GM19023 (cell line): Measurements from ENCODE around the gene XIRP1.
A peak's percentile ranks its signal among the peaks of the same experiment; 100 is the strongest.

Experiments used
- ATAC-seq: cut with Tn5 transposase; IDR thresholded peaks from one replicate; pipeline ENCODE4 v1.9.1; 2021; ENCODE audit warnings: mild to moderate bottlenecking, moderate library complexity; ENCODE audit not compliant: unreplicated experiment

The XIRP1 gene

GRCh38 chr3:39147711-39148434 is 44.5 kb downstream of the XIRP1 start:
- ATAC-seq: peak; percentile 20

DNA sequence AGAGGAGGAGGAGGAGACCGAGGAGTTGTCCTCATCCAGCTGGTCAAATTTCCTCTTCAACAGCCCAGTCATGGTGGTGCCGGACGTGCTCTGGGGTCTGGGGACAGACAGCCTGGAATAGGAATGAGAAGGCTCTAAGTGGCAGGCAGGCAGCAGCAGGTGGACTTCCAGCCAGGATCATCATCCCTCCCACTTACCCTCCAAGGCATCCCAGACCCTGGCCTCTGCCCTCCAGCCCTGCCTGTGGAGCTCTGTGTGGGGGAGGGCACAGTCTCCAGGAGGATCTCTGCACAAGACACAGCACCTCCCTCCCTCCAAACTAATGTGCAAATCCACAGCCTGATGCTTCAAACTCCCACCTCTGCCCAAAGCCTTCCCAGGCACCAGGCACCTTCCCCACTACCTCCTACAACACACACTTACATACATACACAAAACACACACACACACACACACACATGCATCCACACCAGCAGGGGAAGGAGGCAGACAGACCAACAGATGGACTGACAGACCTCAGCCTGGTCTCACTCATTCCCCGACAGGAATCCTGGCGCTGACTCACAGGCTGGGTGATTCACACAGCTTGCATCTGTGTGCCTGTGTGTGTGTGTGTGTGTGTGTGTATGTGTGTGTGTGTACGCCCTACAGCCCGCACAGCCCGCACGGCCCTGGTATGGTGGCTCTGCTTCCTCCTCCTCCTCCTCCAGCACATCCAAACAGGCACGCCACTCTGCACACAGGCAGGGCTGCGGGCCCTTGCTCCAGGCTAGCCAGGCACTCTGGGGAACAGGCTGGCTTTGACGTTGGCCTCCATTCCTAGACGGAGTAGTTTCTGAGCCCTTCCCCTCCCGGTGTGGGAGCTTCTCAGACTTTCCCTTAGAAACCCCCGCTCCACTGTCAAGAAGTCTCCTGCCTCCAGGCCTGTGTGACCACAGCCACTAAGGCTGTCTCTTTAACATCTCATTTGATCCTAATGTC is 45.5 kb downstream of the XIRP1 start:
- ATAC-seq: peak; percentile 18

- ATAC-seq: no peak
Observed at GRCh38 chr3:39146083-39146501, 46.3 kb downstream of the XIRP1 start.

DNA sequence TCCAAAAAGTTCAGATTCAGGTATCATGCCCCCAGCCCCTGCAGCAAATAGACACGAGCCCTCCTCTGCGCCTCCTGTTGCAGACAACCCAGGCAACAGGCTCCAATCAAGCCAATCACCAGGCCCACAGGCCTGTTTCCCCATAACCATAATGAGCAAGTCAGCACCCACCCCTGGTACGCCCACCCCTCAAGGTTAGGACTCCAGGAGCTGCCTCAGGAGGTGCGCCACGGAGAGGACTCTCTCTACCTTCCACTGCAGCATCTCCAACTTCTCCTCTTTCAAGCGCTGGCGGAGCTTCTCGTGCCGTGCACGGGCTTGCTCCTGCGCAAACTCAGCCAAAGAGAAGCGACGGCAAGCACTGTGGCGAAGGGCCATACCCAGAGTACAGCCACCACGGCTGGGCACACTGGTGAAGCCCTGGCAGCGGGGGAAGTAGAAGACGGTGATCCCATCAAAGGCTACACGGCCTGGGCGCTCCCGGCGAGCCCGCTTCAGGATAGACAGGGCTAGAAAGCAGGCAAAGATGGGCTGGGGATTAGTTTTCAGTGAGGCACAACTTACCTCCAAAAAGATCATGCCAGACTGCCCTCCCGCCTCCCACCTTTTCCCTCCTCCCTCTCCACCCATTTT is 47.5 kb downstream of the XIRP1 start:
- no peak for ATAC-seq

DNA sequence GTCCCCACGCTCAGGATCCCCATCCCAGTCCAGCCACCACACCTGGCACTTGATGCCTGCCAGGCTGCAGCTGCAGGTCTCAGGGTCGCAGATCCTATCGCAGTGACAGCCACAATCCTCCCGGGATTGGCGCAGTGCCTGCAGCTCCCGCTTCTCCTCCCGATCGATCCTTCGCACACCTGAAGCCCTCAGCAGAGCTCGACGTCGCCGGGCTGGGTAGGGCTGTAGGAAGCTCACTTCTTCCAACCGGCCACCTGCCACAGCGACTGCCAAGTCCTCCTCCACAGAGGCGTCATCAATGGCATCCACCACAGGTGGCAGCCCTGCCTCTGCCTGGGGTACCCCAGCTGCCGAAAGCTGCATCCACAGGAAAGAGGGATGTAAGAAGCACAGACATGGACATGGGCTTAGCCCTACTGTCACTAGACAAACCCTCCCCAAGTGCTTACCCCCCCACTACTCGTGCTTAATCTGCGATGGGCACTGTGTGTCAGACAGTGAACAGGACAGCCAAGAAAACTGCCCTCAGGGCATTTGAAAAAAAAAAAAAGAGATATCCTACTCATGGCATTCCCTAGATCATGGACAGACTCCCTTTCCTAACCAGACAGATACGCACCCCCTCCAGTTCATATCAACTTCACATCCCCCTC is 48.2 kb downstream of the XIRP1 start:
- ATAC-seq: no peak

DNA sequence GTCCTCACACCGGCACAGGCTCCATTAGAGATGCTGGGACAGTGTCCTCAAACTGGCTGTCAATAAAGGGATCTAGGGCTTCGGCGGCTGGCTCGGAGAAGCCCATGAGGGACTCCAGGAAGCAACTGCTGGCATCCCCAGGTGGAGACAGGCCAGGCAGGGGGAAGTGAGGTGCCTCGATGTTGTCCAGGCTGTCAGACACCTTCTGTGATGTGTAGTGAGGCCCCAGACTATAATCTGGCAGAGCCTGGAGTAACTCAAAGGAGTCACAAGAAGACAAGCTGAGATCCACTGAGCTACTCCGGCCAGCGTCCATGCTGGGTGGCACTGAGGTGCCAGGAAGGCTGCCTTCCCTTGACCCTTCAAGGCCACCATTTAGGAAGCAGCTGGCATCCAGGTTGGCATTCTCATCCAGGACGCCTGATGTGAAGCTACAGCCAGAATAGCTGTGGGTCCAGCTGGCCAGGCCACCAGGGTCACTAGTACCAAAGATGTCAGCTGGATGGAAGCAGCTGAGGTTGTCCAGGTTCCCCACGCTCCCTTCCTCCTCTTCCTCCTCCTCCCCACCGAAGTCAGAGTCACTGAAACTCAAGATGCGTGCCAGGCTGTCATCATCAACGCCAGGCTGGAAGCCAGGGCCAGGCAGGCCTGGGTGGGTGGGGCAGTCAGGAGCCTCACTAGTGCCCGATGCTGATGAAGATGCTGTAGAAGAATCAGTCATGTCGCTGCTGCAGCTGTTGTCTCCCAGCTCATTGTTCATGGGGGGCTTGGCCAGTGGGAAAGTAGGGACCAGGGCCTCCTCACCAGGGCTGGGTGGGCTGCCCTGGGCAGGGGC is 49.1 kb downstream of the XIRP1 start:
- no peak for ATAC-seq

GRCh38 chr3:39142067-39142466 is 50.3 kb downstream of the XIRP1 start:
- ATAC-seq: no peak

DNA sequence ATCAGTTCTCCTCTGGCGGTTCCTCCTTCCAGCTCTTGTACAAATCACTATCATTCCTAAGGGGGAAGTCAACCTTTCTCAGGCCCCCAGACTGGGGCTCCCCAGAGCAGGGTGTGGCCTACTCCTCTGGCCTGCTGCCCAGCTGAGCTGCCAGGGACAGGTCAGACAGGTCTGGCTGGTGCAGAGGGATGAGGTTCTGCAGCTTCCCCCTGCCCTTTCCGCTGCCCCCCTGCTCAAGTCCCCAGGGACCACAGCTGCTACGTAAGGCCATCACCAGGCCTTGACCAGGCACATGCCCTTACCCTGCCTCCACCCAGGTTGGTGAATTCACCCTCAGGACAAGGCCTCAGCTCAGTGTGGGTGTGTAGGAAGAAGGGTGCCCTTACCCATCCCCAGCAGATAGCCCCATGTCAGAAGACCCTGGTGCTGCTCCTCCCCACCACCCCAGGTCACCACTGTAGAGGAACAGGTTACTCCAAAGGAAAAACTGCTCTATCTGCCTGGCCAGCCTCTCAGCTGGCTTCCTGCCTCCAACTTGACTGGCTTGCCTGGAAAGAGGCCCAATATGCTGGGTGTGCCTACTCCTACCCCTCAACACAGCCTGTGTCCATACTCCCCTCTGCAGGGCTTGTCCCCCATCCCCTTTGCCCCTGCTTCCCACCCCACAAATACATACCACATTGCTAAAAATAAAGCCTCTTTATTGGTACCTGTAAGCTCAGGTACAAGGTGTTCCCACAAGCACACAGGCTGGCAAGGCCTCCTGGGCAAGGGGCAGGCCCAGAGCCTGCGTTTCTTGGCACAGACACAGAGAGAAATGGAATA is 51.0 kb downstream of the XIRP1 start:
- ATAC-seq: no peak

GRCh38 chr3:39140341-39140971 is 51.9 kb downstream of the XIRP1 start:
- no peak for ATAC-seq

- ATAC-seq: no peak
Observed at GRCh38 chr3:39139442-39139841, 53.0 kb downstream of the XIRP1 start.

GRCh38 chr3:39138804-39139415 is 53.5 kb downstream of the XIRP1 start:
- no peak for ATAC-seq

DNA sequence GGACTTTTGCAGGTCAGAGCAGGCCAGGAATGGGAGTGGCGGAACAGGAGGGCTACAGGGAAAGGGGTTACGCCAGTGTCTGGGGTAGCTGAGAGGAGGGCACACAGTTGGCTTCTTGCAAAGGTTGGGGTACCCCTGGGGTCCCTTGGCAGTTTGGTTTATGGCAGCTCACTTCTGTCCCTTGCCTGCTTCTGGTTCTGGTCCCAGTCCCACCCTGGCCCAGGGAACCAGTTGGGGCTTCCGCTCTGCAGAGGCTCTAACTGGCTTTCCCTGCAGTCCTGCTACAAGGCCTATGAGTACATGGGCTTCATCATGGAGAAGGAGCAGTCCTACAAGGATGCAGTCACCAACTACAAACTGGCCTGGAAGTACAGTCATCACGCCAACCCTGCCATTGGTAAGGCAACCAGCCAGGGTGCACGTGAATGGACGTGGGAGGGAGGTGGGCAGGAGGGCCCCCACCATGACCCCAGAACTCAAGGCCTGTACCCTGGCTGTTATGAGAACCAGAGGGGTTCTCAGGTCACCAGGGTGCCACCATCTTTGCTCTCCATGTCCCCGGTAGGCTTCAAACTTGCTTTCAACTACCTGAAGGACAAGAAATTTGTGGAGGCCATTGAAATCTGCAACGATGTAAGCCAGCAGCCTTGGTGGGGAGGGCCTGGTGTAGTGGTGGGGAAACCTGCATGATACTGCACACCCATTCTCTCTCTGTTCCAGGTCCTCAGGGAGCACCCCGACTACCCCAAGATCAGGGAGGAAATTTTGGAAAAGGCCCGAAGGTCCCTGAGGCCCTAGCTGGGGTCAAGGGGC is 54.2 kb downstream of the XIRP1 start:
- ATAC-seq: no peak

DNA sequence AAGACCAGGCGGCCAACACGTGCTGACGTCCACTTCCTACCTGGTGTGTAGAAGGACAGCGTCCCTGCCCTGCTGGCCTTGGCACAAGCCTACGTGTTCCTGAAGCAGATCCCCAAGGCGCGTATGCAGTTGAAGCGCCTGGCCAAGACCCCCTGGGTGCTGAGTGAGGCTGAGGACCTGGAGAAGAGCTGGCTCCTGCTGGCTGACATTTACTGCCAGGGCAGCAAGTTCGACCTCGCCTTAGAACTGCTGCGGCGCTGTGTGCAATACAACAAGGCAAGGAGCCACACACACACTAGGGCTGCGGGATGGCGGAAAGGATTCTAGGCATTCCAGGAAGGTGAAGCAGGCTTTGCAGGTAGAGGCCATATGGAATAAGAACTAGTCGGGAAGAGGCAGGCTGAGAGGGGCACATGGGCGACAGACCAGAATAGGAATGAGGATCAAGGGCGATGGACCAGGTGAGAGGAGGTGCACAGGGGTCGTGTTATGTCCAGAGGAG is 54.9 kb downstream of the XIRP1 start:
- ATAC-seq: no peak

DNA sequence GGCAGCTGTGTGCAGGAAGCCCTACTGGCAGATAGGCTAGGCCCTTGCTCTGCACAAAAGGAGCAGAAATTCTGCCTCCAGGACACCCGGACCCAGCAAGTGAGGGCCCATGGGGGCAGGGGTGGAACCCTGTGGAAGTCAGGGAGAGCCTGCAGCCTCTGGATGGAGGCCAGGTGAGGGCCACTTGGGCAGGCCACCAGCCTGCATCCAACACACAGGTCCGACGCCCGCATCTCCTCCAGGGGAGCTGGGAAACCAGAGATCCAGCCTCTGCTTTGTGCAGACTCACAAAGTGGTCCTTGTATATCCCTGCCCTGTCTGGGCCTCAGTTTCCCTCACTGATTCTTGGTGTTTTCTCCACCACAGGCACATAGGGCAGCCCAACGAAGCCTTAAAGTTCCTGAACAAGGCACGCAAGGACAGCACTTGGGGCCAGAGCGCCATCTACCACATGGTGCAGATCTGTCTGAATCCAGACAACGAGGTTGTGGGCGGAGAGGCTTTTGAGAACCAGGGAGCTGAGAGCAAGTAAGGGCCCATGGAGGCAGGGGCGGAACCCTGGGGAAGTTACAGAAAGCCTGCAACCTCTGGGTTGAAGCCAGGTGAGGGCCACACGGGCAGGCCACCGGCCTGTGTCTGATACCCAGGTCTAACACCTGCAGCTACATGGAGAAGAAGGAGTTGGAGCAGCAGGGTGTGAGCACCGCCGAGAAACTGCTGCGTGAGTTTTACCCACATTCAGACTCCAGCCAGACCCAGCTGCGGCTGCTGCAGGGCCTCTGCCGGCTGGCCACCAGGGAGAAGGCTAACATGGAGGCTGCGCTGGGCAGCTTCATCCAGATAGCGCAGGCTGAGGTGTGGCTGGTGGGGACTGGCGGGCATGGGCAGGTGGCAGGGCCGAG is 55.6 kb downstream of the XIRP1 start:
- no peak for ATAC-seq

DNA sequence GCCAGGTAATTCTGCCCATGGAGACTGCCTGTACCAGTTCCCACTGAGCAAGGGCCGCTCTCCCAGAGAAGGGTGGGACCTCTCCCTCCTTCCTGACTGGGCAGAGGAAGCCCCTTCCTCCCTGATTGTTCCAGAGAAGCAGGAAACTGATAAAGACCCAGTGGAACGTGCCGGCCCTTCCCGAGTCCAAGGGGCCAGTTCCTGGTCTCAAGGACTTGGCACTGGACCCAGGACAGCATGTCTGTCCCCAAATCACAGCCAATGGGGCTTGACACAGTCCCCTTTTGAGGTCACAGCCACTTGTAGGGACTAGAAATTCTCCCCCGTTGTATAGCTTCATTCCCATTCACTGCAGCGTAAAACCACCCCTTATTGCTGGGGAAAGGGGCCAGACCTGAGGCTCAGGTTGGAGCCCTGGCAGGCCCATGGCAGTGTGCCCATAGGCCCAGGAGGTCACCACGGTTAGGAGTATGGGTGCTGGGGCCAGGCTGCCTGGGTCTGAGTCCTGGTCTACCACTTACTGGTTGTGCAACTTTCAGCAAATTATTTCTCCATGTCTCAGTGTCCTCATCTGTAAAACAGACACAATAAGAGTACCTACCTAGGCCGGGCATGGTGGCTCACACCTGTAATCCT is 57.1 kb downstream of the XIRP1 start:
- no peak for ATAC-seq

- no peak for ATAC-seq
Observed at GRCh38 chr3:39134305-39134704, 58.1 kb downstream of the XIRP1 start.
